Osteoblast (primary cell): ENCODE data around the gene SHTN1. TPM values are rescaled to one million over a fixed set of nuclear protein-coding genes. Genes with fewer than 3 reads are reported as not detected.

Source experiments
- DNase-seq: peaks from one replicate; pipeline ENCODE4 v3.0.0; 2011; ENCODE audit warnings: low spot score, mixed read lengths; ENCODE audit not compliant: insufficient read length; ENCODE audit errors: missing footprints
- H2AFZ ChIP-seq: 2 replicates; pipeline ENCODE4 v1.6.0; 2011; ENCODE audit warnings: mild to moderate bottlenecking, low read length
- H3K27ac ChIP-seq: 2 replicates; pipeline ENCODE4 v1.5.1; 2011; ENCODE audit warnings: mild to moderate bottlenecking, low read depth, low read length, moderate library complexity
- H3K27me3 ChIP-seq: 2 replicates; pipeline ENCODE4 v1.6.0; 2012; ENCODE audit warnings: mild to moderate bottlenecking, control low read depth, inconsistent platforms, low read length, moderate library complexity; ENCODE audit not compliant: insufficient read depth
- H3K36me3 ChIP-seq: 2 replicates; pipeline ENCODE4 v1.5.1; 2011; ENCODE audit warnings: mild to moderate bottlenecking, low read length, control low read depth, moderate library complexity; ENCODE audit not compliant: insufficient read depth
- H3K4me1 ChIP-seq: 2 replicates; pipeline ENCODE4 v1.5.1; 2011; ENCODE audit warnings: mild to moderate bottlenecking, low read length, control low read depth, moderate library complexity; ENCODE audit not compliant: insufficient read depth
- H3K4me2 ChIP-seq: 2 replicates; pipeline ENCODE4 v1.6.0; 2011; ENCODE audit warnings: mild to moderate bottlenecking, low read length; ENCODE audit not compliant: insufficient read depth
- H3K4me3 ChIP-seq: fragments of 200-600 bp; sonication (generic); 3 replicates; pipeline ENCODE4 v1.5.1; 2012; ENCODE audit warnings: mild to moderate bottlenecking, low read length, inconsistent platforms; ENCODE audit not compliant: insufficient read depth
- H3K79me2 ChIP-seq: 2 replicates; pipeline ENCODE4 v1.6.0; 2012; ENCODE audit warnings: mild to moderate bottlenecking, low read length, control low read depth, inconsistent platforms; ENCODE audit not compliant: insufficient read depth
- H3K9me3 ChIP-seq: 2 replicates; pipeline ENCODE4 v1.5.1; 2011; ENCODE audit warnings: low read depth, low read length, control low read depth
- H4K20me1 ChIP-seq: 2 replicates; pipeline ENCODE4 v1.6.0; 2012; ENCODE audit warnings: mild to moderate bottlenecking, low read length, control low read depth; ENCODE audit not compliant: insufficient read depth
- total RNA-seq: library from RNA; depleted of rRNA; stranded (reverse); fragments of >200 nt; gene quantifications from 2 replicates; pipeline ENCODE4 v1.2.3, GENCODE V29; 2012
- TF ChIP-seq, protein P1 (sequence below): IDR thresholded peaks from 2 replicates; pipeline ENCODE4 v1.5.1; 2011; ENCODE audit warnings: mild to moderate bottlenecking, low read depth, low read length, moderate library complexity; ENCODE audit errors: extremely low read depth

The SHTN1 gene
- total RNA-seq, 1 donor, result 2.2 TPM

DNA sequence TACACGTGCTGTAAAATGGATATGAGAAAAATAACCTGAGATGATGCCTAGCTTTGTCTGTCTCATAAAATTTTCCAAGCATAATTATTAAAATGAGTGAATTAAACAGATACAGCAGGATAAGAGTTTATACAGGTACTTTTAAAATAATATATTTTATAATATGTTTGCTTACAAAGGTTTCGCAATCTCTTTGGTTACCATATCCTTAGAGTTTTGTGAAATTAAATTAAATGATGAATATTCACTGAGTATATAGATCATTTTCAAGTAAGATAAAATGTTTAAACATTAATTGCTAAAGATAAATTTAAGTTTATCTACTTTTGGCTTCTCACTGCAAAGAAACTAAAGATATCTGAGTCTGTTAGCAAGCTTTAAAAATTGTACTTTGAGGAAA lies 11.4 kb downstream of the SHTN1 start:
- no peaks in the 10 kb centered on the region for H3K27me3 ChIP-seq
- no peaks in the 10 kb centered on the region for H3K9me3 ChIP-seq
- TF ChIP-seq, protein P1, sequence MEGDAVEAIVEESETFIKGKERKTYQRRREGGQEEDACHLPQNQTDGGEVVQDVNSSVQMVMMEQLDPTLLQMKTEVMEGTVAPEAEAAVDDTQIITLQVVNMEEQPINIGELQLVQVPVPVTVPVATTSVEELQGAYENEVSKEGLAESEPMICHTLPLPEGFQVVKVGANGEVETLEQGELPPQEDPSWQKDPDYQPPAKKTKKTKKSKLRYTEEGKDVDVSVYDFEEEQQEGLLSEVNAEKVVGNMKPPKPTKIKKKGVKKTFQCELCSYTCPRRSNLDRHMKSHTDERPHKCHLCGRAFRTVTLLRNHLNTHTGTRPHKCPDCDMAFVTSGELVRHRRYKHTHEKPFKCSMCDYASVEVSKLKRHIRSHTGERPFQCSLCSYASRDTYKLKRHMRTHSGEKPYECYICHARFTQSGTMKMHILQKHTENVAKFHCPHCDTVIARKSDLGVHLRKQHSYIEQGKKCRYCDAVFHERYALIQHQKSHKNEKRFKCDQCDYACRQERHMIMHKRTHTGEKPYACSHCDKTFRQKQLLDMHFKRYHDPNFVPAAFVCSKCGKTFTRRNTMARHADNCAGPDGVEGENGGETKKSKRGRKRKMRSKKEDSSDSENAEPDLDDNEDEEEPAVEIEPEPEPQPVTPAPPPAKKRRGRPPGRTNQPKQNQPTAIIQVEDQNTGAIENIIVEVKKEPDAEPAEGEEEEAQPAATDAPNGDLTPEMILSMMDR, result no peak
- no peak overlapping the region for H3K27ac ChIP-seq
- no peaks in the 10 kb centered on the region for H4K20me1 ChIP-seq
- no peaks in the 10 kb centered on the region for H3K79me2 ChIP-seq
- no peak overlapping the region for H3K4me2 ChIP-seq
- H3K4me1 ChIP-seq, result no peaks in the 10 kb centered on the region
- H2AFZ ChIP-seq, result no peak overlapping the region
- DNase-seq, result no peak
- H3K4me3 ChIP-seq, result no peak overlapping the region
- H3K36me3 ChIP-seq, result no peaks in the 10 kb centered on the region

DNA sequence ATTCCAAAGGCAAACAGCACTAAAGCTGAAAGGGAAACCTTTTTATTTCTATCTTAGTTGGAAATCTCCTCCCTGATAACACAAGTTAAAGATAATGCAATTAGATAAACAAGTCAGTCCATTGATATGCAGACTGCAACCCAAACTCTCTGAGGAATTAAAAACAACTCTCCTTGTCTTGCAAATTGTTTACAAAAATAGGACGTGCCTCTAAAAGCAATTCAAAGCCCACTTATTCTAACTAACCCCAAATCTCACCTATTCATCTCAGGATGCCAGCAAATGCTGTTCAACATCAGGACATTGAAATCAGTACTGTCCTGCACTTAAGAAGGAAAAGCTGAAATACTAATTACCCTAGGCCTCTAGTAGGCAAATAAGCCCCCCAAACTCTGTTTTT lies 12.8 kb downstream of the SHTN1 start:
- H2AFZ ChIP-seq, result no peak overlapping the region
- no peak overlapping the region for H3K4me2 ChIP-seq
- no peaks in the 10 kb centered on the region for H3K4me1 ChIP-seq
- TF ChIP-seq, protein P1, result no peak
- H3K36me3 ChIP-seq, result no peaks in the 10 kb centered on the region
- H3K4me3 ChIP-seq, result no peak overlapping the region
- DNase-seq, result no peak
- H3K27ac ChIP-seq, result no peak overlapping the region
- H3K79me2 ChIP-seq, result no peaks in the 10 kb centered on the region
- H4K20me1 ChIP-seq, result no peaks in the 10 kb centered on the region
- no peaks in the 10 kb centered on the region for H3K9me3 ChIP-seq
- no peaks in the 10 kb centered on the region for H3K27me3 ChIP-seq

DNA sequence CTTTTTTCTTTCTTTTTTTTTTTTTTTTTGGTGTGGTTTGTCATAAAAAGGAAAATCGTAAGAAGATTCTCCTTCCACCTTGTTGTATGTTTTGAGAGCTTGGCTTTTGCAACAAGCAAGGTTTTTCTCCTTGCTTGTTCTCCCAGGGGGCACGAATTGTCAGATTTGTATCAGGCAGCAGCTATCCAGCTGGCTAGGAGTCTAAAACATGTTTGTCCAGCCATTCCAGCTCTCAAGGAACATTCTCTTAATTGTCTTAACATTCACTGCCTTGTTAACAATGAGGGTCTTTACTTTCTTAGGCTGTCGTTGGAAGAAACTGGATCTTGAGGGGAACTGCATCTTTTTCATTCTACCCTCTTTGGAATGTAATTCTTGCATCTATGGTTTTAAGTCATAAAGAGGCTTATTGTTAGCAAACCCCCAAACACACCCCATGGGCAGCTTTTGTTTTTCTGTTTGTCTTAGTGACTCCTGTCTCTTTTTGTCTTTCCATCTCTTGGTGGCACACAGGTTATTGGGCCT lies 14.6 kb downstream of the SHTN1 start:
- no peaks in the 10 kb centered on the region for H4K20me1 ChIP-seq
- H3K79me2 ChIP-seq, result no peaks in the 10 kb centered on the region
- H3K4me2 ChIP-seq, result no peak overlapping the region
- no peak overlapping the region for H2AFZ ChIP-seq
- no peaks in the 10 kb centered on the region for H3K9me3 ChIP-seq
- H3K36me3 ChIP-seq, result no peaks in the 10 kb centered on the region
- H3K4me1 ChIP-seq, result no peaks in the 10 kb centered on the region
- no peak overlapping the region for H3K27ac ChIP-seq
- H3K4me3 ChIP-seq, result no peak overlapping the region
- TF ChIP-seq, protein P1, result no peak
- DNase-seq, result no peak
- H3K27me3 ChIP-seq, result no peaks in the 10 kb centered on the region

DNA sequence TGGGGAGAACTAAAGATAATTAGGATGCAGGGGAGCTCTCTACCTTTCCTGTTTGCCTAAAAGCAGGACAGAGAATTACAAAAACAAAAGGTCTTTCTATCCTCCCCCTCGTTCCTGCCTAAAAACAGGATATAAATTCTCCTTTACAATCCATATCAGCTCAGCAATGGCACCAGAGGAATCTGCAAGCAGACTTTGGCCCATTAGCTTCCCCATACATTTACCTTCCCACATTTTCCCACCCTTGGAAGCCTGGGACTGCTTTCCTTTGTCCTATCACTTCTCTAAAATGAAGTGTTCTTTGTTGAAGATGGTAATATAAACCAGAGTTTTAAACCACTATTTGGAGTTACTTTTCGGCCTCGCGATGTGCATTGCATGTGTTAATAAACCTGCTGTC lies 15.5 kb downstream of the SHTN1 start:
- no peaks in the 10 kb centered on the region for H3K9me3 ChIP-seq
- DNase-seq, result no peak
- no peaks in the 10 kb centered on the region for H3K27me3 ChIP-seq
- H3K36me3 ChIP-seq, result no peaks in the 10 kb centered on the region
- H4K20me1 ChIP-seq, result no peaks in the 10 kb centered on the region
- no peaks in the 10 kb centered on the region for H3K79me2 ChIP-seq
- H3K4me2 ChIP-seq, result no peak overlapping the region
- H2AFZ ChIP-seq, result no peak overlapping the region
- no peaks in the 10 kb centered on the region for H3K4me1 ChIP-seq
- TF ChIP-seq, protein P1, result no peak
- H3K4me3 ChIP-seq, result no peak overlapping the region
- no peak overlapping the region for H3K27ac ChIP-seq
